GM21447 (cell line): ENCODE measurements around the gene APOC3.
"Not testable (repeated sequence)": the region's sequence is repeated elsewhere in the genome, so short reads cannot be mapped to it uniquely, and the experiment has no call there.

ENCODE experiments used
- ATAC-seq: cut with Tn5 transposase; IDR thresholded peaks from one replicate; pipeline ENCODE4 v1.9.1; 2021; ENCODE audit not compliant: unreplicated experiment

The APOC3 gene

DNA sequence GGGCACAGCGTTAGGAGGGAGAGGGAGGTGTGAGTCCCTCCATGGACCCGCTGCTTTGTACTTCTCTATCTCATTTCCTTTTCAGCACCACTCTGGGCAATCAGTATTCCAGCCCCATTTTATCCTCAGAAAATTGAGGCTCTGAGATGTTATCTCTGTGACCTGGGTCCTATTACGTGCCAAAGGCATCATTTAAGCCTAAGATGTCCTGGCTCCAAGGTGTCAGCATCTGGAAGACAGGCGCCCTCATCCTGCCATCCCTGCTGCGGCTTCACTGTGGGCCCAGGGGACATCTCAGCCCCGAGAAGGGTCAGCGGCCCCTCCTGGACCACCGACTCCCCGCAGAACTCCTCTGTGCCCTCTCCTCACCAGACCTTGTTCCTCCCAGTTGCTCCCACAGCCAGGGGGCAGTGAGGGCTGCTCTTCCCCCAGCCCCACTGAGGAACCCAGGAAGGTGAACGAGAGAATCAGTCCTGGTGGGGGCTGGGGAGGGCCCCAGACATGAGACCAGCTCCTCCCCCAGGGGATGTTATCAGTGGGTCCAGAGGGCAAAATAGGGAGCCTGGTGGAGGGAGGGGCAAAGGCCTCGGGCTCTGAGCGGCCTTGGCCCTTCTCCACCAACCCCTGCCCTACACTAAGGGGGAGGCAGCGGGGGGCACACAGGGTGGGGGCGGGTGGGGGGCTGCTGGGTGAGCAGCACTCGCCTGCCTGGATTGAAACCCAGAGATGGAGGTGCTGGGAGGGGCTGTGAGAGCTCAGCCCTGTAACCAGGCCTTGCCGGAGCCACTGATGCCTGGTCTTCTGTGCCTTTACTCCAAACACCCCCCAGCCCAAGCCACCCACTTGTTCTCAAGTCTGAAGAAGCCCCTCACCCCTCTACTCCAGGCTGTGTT, 829 bp upstream of the APOC3 start:
- no peak for ATAC-seq

GRCh38 chr11:116830184-116830912, 641 bp downstream of the APOC3 start:
- ATAC-seq, result no peak

DNA sequence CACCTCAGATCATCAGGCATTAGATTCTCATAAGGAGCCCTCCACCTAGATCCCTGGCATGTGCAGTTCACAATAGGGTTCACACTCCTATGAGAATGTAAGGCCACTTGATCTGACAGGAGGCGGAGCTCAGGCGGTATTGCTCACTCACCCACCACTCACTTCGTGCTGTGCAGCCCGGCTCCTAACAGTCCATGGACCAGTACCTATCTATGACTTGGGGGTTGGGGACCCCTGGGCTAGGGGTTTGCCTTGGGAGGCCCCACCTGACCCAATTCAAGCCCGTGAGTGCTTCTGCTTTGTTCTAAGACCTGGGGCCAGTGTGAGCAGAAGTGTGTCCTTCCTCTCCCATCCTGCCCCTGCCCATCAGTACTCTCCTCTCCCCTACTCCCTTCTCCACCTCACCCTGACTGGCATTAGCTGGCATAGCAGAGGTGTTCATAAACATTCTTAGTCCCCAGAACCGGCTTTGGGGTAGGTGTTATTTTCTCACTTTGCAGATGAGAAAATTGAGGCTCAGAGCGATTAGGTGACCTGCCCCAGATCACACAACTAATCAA, 2.2 kb downstream of the APOC3 start:
- ATAC-seq, result no peak

GRCh38 chr11:116832350-116833290, 2.9 kb downstream of the APOC3 start:
- no peak for ATAC-seq

DNA sequence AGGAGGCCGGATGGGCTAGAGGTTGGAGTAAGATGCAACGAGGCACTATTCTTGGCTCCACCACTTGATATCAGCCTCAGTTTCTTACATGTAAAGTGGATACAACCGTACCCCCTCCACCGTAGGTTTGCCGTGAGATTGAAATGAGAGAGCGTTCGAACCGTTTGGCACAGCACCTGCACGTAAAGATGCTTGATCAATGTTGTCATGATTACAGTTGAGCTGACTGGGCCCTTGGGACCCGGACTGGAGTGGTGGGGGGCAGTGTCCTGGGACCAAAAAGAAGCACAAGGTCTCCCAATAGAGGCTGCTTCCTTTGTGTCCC, 3.7 kb downstream of the APOC3 start:
- ATAC-seq, result no peak

GRCh38 chr11:116833816-116834534, 4.3 kb downstream of the APOC3 start:
- no peak for ATAC-seq

- ATAC-seq, result not testable (repeated sequence)
Observed at GRCh38 chr11:116834535-116835041, 4.9 kb downstream of the APOC3 start.

GRCh38 chr11:116835042-116835772, 5.5 kb downstream of the APOC3 start:
- ATAC-seq, result peak; percentile 32

DNA sequence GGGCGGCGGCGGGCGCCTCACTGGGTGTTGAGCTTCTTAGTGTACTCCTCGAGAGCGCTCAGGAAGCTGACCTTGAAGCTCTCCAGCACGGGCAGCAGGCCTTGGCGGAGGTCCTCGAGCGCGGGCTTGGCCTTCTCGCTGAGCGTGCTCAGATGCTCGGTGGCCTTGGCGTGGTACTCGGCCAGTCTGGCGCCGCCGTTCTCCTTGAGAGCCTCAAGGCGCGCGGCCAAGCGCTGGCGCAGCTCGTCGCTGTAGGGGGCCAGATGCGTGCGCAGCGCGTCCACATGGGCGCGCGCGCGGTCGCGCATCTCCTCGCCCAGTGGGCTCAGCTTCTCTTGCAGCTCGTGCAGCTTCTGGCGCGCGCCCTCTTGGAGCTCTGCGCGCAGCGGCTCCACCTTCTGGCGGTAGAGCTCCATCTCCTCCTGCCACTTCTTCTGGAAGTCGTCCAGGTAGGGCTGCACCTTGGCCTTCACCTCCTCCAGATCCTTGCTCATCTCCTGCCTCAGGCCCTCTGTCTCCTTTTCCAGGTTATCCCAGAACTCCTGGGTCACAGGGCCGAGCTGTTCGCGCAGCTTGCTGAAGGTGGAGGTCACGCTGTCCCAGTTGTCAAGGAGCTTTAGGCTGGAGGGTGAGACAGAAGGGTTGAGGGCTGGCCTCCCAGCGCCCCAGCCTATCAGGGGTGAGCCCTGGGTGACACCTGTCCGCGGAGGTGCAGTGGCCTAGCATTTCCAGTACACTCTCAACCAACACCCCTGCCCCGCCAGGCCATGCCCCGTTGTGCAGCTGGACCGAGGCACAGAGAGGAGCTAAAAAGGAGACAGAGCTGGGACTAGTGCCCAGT, 6.3 kb downstream of the APOC3 start:
- ATAC-seq, result peak; percentile 80

GRCh38 chr11:116836632-116836991, 6.9 kb downstream of the APOC3 start:
- ATAC-seq, result no peak

DNA sequence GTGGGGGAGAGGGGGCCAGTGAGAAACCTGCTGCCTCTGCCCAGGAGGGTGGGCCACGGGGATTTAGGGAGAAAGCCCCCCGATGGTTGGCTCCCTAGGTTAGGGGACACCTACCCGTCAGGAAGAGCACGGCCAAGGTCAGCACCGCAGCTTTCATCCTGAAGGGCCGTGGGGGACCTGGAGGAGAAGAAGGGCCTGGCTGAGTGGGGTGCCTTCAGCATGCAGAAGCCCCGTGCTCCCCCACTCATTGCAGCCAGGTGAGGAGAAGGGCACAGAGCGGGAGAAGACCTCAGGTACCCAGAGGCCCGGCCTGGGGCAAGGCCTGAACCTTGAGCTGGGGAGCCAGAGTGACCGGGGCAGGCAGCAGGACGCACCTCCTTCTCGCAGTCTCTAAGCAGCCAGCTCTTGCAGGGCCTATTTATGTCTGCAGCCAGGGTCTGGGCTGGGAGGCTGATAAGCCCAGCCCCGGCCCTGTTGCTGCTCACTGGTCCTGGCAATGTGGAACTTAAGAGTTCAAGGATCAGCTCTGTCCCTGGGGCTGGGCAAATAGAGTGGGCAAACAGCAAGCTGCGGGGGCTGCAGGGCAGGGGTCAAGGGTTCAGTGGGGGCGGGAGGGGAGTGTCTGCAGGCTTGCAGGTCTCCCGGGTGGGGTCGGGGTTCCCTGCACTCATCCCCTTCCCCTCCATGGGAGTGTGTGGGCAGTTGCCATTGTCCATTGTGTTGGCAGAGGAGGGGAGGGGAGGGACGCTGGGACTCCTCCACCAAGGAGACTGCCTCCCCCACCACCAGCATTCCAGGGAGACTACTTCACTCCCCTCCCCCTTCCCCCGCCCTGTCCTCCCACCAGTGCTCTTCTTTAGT, 7.8 kb downstream of the APOC3 start, which contains the start of gene APOA1:
APOA1 (minus strand) TSS at position 392 of the 861 bp plus-strand sequence; CDS start at position 157, 235 bp downstream.
- ATAC-seq, result no peak

GRCh38 chr11:116838321-116839084, 8.8 kb downstream of the APOC3 start:
- ATAC-seq, result no peak

GRCh38 chr11:116840224-116840745, 10.6 kb downstream of the APOC3 start:
- ATAC-seq, result no peak

DNA sequence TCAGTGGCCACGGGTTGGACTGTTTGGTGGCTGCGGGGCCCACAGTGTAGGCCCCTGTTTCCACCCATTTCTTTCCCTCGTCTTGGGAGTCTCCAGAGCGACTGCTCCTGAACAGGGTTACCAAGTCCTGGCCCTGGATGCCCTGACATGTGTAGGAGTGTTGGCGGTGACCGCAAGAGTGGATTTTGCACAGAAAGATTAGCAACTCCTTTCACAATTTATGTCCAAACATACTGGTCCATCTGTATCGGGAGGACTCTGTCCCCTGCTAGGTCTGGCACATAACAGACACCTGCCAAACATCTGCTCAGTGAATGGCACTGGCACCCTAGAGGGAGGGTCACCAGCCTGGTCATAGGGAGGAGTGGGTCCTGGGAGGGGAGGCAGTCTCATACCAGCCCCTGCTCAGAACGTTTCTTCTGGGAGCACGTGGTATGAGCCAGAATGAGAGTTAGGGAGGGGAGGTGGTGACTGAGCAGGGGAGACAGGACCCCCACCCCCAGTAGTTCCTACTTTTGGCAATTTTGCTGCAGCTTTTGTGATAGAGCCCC, 11.1 kb downstream of the APOC3 start:
- no peak for ATAC-seq

DNA sequence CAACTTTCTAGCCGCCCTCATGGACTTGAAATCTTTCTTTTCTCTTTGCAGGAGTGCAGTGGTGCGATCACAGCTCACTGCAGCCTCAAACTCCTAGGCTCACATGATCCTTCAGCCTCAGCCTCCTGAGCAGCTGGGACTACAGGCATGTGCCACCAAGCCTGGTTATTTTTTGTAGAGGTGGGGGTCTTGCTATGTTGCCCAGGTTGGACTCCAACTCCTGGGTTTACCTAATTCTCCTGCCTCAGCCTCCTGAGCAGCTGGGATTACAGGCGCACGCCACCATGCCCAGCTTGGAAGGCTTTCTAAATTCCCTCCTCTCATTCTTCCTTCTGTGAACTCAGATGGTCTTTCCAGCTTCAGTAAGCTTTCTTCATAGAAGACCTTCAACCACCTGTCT, 12.4 kb downstream of the APOC3 start:
- no peak for ATAC-seq

DNA sequence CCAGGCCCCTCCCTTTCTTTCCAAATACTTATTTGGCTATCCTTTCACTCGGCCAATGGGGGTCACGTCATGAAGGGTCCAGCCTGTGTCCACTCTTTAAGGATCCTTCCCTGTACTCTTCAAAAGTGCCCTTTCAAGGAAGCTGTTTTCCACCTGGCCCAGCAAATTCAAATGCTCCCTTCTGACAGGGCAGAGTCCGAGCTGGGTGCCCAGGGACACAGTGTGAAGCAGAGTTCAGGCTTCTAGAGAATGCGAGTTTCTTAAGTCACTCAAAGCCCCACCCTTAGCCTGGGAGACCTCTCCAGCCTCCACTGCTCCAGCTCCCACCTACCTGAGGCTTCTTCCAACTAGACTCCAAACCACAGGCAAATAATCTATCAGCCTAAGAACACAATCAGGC, 13.2 kb downstream of the APOC3 start:
- no peak for ATAC-seq
